MM.1S (cell line): Measurements from ENCODE around the gene AHRR.

Source experiments
- DNase-seq: peaks from one replicate; pipeline ENCODE4 v3.0.0-alpha.2; 2015
- H2AFZ ChIP-seq: fragments of 300-600 bp; sonication (generic); 2 replicates; pipeline ENCODE4 v1.6.0; 2016; ENCODE audit warnings: antibody characterized with exemption, low read length
- H3F3A ChIP-seq: fragments of 300-600 bp; sonication (generic); 2 replicates; pipeline ENCODE4 v1.6.1; 2016; ENCODE audit warnings: mild to moderate bottlenecking, antibody characterized with exemption, low read length, moderate library complexity, mixed read lengths; ENCODE audit not compliant: insufficient read depth
- H3K27ac ChIP-seq: fragments of 300-600 bp; sonication (generic); 2 replicates; pipeline ENCODE4 v1.5.1; 2016; ENCODE audit warnings: mild to moderate bottlenecking, low read length
- H3K27me3 ChIP-seq: fragments of 300-600 bp; sonication (generic); replicated peaks from 2 replicates; pipeline ENCODE4 v1.6.0; 2016; ENCODE audit warnings: low read length; ENCODE audit not compliant: insufficient read depth
- H3K36me3 ChIP-seq: fragments of 300-600 bp; sonication (generic); replicated peaks from 2 replicates; pipeline ENCODE4 v1.6.1; 2016; ENCODE audit warnings: mild to moderate bottlenecking, low read length, mixed read lengths; ENCODE audit not compliant: insufficient read depth
- H3K4me1 ChIP-seq: fragments of 300-600 bp; sonication (generic); 2 replicates; pipeline ENCODE4 v1.6.1; 2016; ENCODE audit warnings: low read length, mixed read lengths
- H3K4me2 ChIP-seq: fragments of 300-600 bp; sonication (generic); 2 replicates; pipeline ENCODE4 v1.6.0; 2016; ENCODE audit warnings: low read depth, low read length
- H3K4me3 ChIP-seq: fragments of 300-600 bp; sonication (generic); 2 replicates; pipeline ENCODE4 v1.5.1; 2016; ENCODE audit warnings: low read length, mixed read lengths
- H3K79me2 ChIP-seq: fragments of 300-600 bp; sonication (generic); 2 replicates; pipeline ENCODE4 v1.6.1; 2016; ENCODE audit warnings: mixed run types, low read length, mixed read lengths
- H3K9ac ChIP-seq: fragments of 300-600 bp; sonication (generic); 2 replicates; pipeline ENCODE4 v1.6.1; 2016; ENCODE audit warnings: low read length, mixed read lengths
- H3K9me2 ChIP-seq: fragments of 300-600 bp; sonication (generic); replicated peaks from 2 replicates; pipeline ENCODE4 v1.6.1; 2016; ENCODE audit warnings: mild to moderate bottlenecking, low read length, mixed read lengths; ENCODE audit not compliant: insufficient read depth
- H3K9me3 ChIP-seq: fragments of 300-600 bp; sonication (generic); replicated peaks from 2 replicates; pipeline ENCODE4 v1.6.1; 2016; ENCODE audit warnings: mild to moderate bottlenecking, low read length, mixed read lengths; ENCODE audit not compliant: insufficient read depth
- H4K20me1 ChIP-seq: fragments of 300-600 bp; sonication (generic); 2 replicates; pipeline ENCODE4 v1.6.1; 2016; ENCODE audit warnings: mild to moderate bottlenecking, low read length, moderate library complexity, mixed read lengths; ENCODE audit not compliant: insufficient read depth
- EZH2 ChIP-seq: fragments of 300-600 bp; sonication (generic); optimal IDR thresholded peaks from 2 replicates; pipeline ENCODE3; 2017; ENCODE audit warnings: low read depth, mild to moderate bottlenecking, antibody characterized with exemption, low read length, mixed read lengths
- EZH2phosphoT487 ChIP-seq: fragments of 300-600 bp; sonication (generic); IDR thresholded peaks from 2 replicates; pipeline ENCODE4 v1.6.1; 2018; ENCODE audit warnings: antibody characterized with exemption, low read length
- TF ChIP-seq, protein P1 (sequence below): fragments of 300-600 bp; sonication (generic); IDR thresholded peaks from 2 replicates; pipeline ENCODE4 v1.5.1; 2016; ENCODE audit warnings: antibody characterized with exemption, low read length, mixed read lengths

AHRR gene

DNA sequence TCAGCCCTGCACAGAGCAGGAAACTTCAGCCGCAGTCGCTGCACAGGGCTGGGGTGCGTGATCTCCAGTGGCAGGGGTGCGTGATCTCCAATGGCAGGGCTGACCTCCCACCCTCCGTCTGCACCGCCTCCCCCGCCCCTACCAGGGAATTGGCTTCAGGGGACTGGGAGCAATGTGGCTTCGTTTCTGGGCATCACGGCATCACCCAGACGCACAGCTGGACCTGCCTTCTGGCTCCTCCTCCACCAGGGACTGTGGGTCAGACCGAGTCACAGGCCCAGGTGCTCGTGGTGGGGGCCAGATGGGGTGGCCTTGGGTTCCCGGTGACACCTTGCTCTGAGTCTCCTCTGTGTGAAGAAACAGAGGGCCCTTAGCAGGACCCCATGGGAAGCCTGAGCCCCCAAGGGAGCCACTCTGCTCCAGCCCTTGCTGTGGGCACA is 51.1 kb downstream of the AHRR start:
- no peak overlapping the region for H3K4me3 ChIP-seq
- no peak for DNase-seq
- H3K27me3 ChIP-seq: peaks cover 10% of the 10 kb centered on the region
- no peaks in the 10 kb centered on the region for H3K4me1 ChIP-seq
- no peaks in the 10 kb centered on the region for H3K9me2 ChIP-seq
- TF ChIP-seq, protein P1, sequence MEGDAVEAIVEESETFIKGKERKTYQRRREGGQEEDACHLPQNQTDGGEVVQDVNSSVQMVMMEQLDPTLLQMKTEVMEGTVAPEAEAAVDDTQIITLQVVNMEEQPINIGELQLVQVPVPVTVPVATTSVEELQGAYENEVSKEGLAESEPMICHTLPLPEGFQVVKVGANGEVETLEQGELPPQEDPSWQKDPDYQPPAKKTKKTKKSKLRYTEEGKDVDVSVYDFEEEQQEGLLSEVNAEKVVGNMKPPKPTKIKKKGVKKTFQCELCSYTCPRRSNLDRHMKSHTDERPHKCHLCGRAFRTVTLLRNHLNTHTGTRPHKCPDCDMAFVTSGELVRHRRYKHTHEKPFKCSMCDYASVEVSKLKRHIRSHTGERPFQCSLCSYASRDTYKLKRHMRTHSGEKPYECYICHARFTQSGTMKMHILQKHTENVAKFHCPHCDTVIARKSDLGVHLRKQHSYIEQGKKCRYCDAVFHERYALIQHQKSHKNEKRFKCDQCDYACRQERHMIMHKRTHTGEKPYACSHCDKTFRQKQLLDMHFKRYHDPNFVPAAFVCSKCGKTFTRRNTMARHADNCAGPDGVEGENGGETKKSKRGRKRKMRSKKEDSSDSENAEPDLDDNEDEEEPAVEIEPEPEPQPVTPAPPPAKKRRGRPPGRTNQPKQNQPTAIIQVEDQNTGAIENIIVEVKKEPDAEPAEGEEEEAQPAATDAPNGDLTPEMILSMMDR: no peak
- TF ChIP-seq EZH2: no peak
- no peak for TF ChIP-seq EZH2phosphoT487
- H2AFZ ChIP-seq: no peak overlapping the region
- H3K9me3 ChIP-seq: no peaks in the 10 kb centered on the region
- H3K9ac ChIP-seq: no peak overlapping the region
- H4K20me1 ChIP-seq: no peaks in the 10 kb centered on the region
- no peak overlapping the region for H3K4me2 ChIP-seq
- H3K36me3 ChIP-seq: no peaks in the 10 kb centered on the region
- no peak overlapping the region for H3K27ac ChIP-seq
- H3F3A ChIP-seq: no peaks in the 10 kb centered on the region
- H3K79me2 ChIP-seq: no peaks in the 10 kb centered on the region

DNA sequence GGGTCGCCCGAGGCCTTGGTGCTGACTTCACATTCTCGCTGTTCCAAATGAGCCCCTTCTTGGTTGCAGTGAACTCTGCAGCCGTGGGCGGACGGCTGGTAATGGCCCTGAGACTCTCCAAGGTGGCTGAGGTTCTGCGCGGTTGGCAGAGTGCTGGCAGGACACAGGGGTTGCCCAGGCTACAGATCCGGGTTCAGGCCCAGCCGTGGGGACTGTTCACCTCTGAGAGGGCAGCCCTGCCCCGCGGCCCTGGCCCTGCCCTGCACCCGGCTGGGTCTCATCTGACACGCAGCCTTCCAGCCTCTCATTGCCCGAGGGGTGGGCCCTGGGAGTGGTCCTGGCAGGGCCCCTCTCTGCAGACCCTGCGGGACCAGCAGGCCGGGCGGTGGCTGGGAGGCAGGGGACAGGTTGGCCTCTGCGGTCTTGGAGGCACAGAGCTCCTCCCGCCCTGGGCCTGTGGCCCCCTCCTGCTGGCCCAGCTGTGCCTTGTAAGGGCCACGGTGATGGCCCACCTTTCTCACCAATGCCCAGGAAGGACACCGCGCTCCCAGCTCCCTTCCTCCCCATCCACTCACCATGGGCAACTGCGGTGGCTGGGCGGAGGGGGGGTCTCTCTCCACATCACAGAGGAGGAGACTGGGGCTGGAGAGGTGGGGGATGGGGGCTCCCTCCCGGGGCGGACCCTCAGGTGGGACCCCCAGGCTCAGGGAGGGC is 51.6 kb downstream of the AHRR start:
- no peak for DNase-seq
- Histone ChIP-seq H3K4me1 (no peaks in the 10 kb centered on the region), H3K27me3 (peaks cover 10% of the 10 kb centered on the region), H3K79me2 (no peaks in the 10 kb centered on the region), H3K9me3 (no peaks in the 10 kb centered on the region), H3K4me2 (no peak overlapping the region), H3K4me3 (no peak overlapping the region), H3K9ac (no peak overlapping the region), H4K20me1 (no peaks in the 10 kb centered on the region), H3K9me2 (no peaks in the 10 kb centered on the region), H3F3A (no peaks in the 10 kb centered on the region), H3K36me3 (no peaks in the 10 kb centered on the region), H3K27ac (no peak overlapping the region), H2AFZ (no peak overlapping the region)
- no peak for TF ChIP-seq EZH2phosphoT487
- TF ChIP-seq, protein P1: no peak
- TF ChIP-seq EZH2: no peak

DNA sequence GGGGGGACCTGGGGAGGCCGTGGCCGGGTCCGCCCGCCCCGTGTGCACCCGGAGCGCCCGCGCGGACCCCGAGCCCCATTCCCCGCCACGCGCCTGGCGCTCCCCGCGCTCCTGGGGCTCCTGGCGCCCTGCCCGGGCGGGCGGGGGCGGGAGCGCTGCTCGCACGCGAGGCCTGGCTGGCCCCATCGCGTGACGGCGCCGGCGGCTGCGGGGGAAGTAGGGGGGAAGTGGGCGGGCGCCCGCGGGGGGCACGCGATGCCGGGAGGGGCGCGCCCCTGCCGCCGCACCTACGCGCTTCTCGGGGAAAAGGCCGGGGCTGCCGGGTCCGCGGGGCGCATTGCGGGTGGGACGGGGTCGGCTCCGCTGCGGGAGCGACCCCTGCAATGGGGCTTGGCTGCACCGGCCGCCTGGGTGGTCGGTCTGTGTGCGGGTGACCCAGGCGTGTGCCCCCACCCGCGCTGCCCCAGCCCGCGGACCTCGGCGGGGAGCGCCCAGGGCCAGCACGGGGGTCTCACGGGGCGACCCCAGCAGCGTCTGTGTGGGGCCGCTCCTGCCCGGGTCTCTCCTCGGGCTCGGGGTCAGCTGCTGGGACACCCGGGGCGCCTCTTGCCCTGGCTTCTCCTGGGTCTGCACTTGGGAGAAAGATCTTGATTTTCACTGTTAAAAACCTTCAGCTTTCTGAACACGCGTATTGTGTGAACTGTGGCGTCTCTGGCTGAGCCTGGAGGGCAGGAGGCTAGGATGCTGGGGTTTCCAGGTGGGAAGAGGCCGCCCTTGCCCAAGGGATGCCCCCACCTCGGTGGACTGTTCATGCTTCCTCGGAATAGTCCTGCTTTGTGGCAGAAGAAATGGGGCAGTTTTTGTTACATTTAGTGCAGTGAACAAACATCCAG is 52.4 kb downstream of the AHRR start:
- Histone ChIP-seq H3K4me3 (no peak overlapping the region), H3K9ac (no peak overlapping the region), H2AFZ (no peak overlapping the region), H3K9me3 (no peaks in the 10 kb centered on the region), H3K4me2 (no peak overlapping the region), H3K27me3 (peaks cover 10% of the 10 kb centered on the region), H3K4me1 (no peaks in the 10 kb centered on the region), H3F3A (no peaks in the 10 kb centered on the region), H3K36me3 (no peaks in the 10 kb centered on the region), H4K20me1 (no peaks in the 10 kb centered on the region), H3K9me2 (no peaks in the 10 kb centered on the region), H3K27ac (no peak overlapping the region), H3K79me2 (no peaks in the 10 kb centered on the region)
- TF ChIP-seq, protein P1: no peak
- TF ChIP-seq EZH2 (no peak), EZH2phosphoT487 (no peak)
- DNase-seq: no peak
